HepG2 (cell line): Measurements from ENCODE around the gene SIRT6. TPM values are rescaled to one million over a fixed set of nuclear protein-coding genes. Genes with fewer than 3 reads are reported as not detected.

Source experiments
- HOXA9 ChIP-seq: sonication (generic); formaldehyde crosslinking; IDR thresholded peaks from 2 replicates; pipeline ENCODE4 v1.8.1; 2022; ENCODE audit warnings: missing genetic modification reagents, mild to moderate bottlenecking, moderate library complexity, borderline replicate concordance
- JARID2 ChIP-seq: sonication (generic); formaldehyde crosslinking; IDR thresholded peaks from 2 replicates; pipeline ENCODE4 v1.8.1; 2023; ENCODE audit warnings: missing genetic modification reagents, inconsistent platforms; ENCODE audit not compliant: insufficient replicate concordance
- MAZ ChIP-seq, 2 experiments: sonication (generic) in 1 of 2; formaldehyde crosslinking in 1 of 2; IDR thresholded peaks; 2 replicates each; pipeline versions ENCODE4 v1.5.0 to v1.6.1; 2012 to 2020; ENCODE audit warnings: low read depth in 2 of 2, mild to moderate bottlenecking in 2 of 2, borderline replicate concordance in 1 of 2, improper control_type of control experiment in 1 of 2, low read length in 1 of 2, missing genetic modification reagents in 1 of 2, moderate library complexity in 1 of 2
- MXI1 ChIP-seq: IDR thresholded peaks from 3 replicates; pipeline ENCODE4 v1.6.1; 2012; ENCODE audit warnings: low read depth, low read length, inconsistent platforms, borderline replicate concordance
- NCOR1 ChIP-seq: fragments of 200-600 bp; sonication (generic); IDR thresholded peaks from 2 replicates; pipeline ENCODE4 v1.7.0; 2017; ENCODE audit warnings: antibody characterized with exemption, low read length, borderline replicate concordance
- NFIC ChIP-seq: IDR thresholded peaks from 2 replicates; pipeline ENCODE4 v1.6.1; 2012; ENCODE audit warnings: mild to moderate bottlenecking, low read length, inconsistent platforms
- NR2F2 ChIP-seq: IDR thresholded peaks from 2 replicates; pipeline ENCODE4 v1.6.1; 2012; ENCODE audit warnings: low read depth, inconsistent platforms, borderline replicate concordance
- REPIN1 ChIP-seq: sonication (generic); formaldehyde crosslinking; IDR thresholded peaks from 2 replicates; pipeline ENCODE4 v1.8.0; 2022; ENCODE audit warnings: missing genetic modification reagents, low read depth, mild to moderate bottlenecking, borderline replicate concordance
- ZBTB20 ChIP-seq: sonication (generic); formaldehyde crosslinking; IDR thresholded peaks from 2 replicates; pipeline ENCODE4 v1.8.1; 2023; ENCODE audit warnings: missing genetic modification reagents, low read depth, mild to moderate bottlenecking, borderline replicate concordance
- ZNF317 ChIP-seq: sonication (generic); formaldehyde crosslinking; IDR thresholded peaks from 2 replicates; pipeline ENCODE4 v1.5.0; 2020; ENCODE audit warnings: mild to moderate bottlenecking, missing genetic modification reagents
- ZNF354B ChIP-seq: sonication (generic); formaldehyde crosslinking; IDR thresholded peaks from 2 replicates; pipeline ENCODE4 v1.8.0; 2022; ENCODE audit warnings: mild to moderate bottlenecking, missing genetic modification reagents
- ZNF737 ChIP-seq: sonication (generic); formaldehyde crosslinking; IDR thresholded peaks from 2 replicates; pipeline ENCODE4 v1.5.0; 2020; ENCODE audit warnings: missing genetic modification reagents, mild to moderate bottlenecking, borderline replicate concordance
- polyA plus RNA-seq, 8 experiments: library from polyadenylated mRNA; depleted of rRNA in 3 of 8; stranded (reverse) in 7 of 8; unstranded in 1 of 8; fragments of >200 nt; fragmentation: Illumina TruSeq in 4 of 8; extraction: Trizol in 4 of 8; gene quantifications; 2 replicates each; pipeline versions ENCODE4 v1.2.1 to v1.2.3, GENCODE V29; 2011 to 2016; ENCODE audit warnings: low read depth in 4 of 8, missing spikeins in 1 of 8, mixed read lengths in 1 of 8; ENCODE audit not compliant: insufficient read depth in 1 of 8
- total RNA-seq, 5 experiments: library from RNA; depleted of rRNA; stranded (reverse); fragments of >200 nt; fragmentation: Illumina TruSeq; extraction: Trizol; gene quantifications; 2 replicates each; pipeline ENCODE4 v1.2.3, GENCODE V29; 2016; ENCODE audit warnings: low read depth in 1 of 5
- TF ChIP-seq, protein P1 (sequence below): sonication (generic); formaldehyde crosslinking; IDR thresholded peaks from 2 replicates; pipeline ENCODE4 v1.4.0; 2020; ENCODE audit warnings: missing genetic modification reagents
- TF ChIP-seq, protein P2 (sequence below): sonication (generic); formaldehyde crosslinking; IDR thresholded peaks from 2 replicates; pipeline ENCODE4 v1.8.0; 2022; ENCODE audit warnings: low read depth, missing genetic modification reagents
- TF ChIP-seq, protein P3 (sequence below): IDR thresholded peaks from 2 replicates; pipeline ENCODE4 v1.6.1; 2016; ENCODE audit warnings: control low read depth
- TF ChIP-seq, protein P4 (sequence below): sonication (generic); formaldehyde crosslinking; IDR thresholded peaks from 2 replicates; pipeline ENCODE4 v1.9.0; 2022; ENCODE audit warnings: low read depth, missing genetic modification reagents

SIRT6 gene
- total and polyA plus RNA-seq, 2 of the 13 experiments (the other 11 are each of a cell fraction or from before 2014, with no cell fraction given): 11.0 to 18.4 TPM

DNA sequence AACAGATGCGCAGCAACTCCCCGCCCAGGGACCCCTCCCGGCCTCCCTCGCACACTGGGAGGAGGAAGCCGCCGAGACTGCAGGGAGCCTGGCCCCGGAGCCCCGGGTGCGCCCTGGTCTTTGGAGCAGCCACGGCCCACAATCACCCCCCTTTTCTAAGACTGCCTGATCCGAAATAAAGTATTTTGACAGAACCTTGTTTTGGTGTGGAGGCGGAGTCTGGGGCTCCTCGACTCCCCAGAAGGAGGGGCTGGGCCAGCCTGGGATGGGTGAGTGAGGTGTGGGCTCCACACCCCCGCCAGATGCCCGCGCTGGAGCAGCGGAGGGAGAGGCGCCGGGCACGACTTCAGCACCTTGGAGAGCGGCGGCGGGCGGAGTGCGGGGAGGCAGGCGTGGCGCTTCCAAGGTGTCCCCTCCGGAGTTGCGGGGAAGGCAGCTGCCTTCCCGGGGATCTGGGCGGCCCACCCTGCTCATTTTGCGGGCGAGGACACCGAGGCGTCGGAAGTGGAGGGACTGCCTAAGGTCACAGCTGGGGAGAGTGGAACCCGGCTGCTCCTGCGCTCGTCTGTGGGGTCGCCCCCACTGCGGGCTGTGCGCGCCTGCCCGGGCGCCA, 9.4 kb downstream of the SIRT6 start (continued):
- TF ChIP-seq, protein P1, sequence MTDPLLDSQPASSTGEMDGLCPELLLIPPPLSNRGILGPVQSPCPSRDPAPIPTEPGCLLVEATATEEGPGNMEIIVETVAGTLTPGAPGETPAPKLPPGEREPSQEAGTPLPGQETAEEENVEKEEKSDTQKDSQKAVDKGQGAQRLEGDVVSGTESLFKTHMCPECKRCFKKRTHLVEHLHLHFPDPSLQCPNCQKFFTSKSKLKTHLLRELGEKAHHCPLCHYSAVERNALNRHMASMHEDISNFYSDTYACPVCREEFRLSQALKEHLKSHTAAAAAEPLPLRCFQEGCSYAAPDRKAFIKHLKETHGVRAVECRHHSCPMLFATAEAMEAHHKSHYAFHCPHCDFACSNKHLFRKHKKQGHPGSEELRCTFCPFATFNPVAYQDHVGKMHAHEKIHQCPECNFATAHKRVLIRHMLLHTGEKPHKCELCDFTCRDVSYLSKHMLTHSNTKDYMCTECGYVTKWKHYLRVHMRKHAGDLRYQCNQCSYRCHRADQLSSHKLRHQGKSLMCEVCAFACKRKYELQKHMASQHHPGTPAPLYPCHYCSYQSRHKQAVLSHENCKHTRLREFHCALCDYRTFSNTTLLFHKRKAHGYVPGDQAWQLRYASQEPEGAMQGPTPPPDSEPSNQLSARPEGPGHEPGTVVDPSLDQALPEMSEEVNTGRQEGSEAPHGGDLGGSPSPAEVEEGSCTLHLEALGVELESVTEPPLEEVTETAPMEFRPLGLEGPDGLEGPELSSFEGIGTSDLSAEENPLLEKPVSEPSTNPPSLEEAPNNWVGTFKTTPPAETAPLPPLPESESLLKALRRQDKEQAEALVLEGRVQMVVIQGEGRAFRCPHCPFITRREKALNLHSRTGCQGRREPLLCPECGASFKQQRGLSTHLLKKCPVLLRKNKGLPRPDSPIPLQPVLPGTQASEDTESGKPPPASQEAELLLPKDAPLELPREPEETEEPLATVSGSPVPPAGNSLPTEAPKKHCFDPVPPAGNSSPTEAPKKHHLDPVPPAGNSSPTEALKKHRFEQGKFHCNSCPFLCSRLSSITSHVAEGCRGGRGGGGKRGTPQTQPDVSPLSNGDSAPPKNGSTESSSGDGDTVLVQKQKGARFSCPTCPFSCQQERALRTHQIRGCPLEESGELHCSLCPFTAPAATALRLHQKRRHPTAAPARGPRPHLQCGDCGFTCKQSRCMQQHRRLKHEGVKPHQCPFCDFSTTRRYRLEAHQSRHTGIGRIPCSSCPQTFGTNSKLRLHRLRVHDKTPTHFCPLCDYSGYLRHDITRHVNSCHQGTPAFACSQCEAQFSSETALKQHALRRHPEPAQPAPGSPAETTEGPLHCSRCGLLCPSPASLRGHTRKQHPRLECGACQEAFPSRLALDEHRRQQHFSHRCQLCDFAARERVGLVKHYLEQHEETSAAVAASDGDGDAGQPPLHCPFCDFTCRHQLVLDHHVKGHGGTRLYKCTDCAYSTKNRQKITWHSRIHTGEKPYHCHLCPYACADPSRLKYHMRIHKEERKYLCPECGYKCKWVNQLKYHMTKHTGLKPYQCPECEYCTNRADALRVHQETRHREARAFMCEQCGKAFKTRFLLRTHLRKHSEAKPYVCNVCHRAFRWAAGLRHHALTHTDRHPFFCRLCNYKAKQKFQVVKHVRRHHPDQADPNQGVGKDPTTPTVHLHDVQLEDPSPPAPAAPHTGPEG: peak; percentile 40; the same call in 1 of the 2 replicates
- TF ChIP-seq ZNF354B (CRISPR knock-in tag) (no peak), MAZ (IDR thresholded peaks at IDR 0.05; ENCODE audit: borderline replicate concordance, low read depth, low read length) (peak; percentile 29; the same call in 1 of the 2 replicates), MAZ (CRISPR knock-in tag; IDR thresholded peaks at IDR 0.05; ENCODE audit: low read depth) (peak; percentile 52; the same call in 1 of the 2 replicates), ZNF737 (CRISPR knock-in tag) (no peak), NFIC (no peak), REPIN1 (CRISPR knock-in tag) (peak; percentile 58; the same call in 1 of the 2 replicates), NR2F2 (no peak), MXI1 (peak; percentile 69; the same call in 1 of the 3 replicates), ZNF317 (CRISPR knock-in tag) (0 out of 2 replicates have a peak, but pooled peaks have one; percentile 25), HOXA9 (CRISPR knock-in tag) (no peak), NCOR1 (no peak), JARID2 (CRISPR knock-in tag) (no peak), ZBTB20 (CRISPR knock-in tag) (0 out of 2 replicates have a peak, but pooled peaks have one; percentile 57)
- TF ChIP-seq, protein P2, sequence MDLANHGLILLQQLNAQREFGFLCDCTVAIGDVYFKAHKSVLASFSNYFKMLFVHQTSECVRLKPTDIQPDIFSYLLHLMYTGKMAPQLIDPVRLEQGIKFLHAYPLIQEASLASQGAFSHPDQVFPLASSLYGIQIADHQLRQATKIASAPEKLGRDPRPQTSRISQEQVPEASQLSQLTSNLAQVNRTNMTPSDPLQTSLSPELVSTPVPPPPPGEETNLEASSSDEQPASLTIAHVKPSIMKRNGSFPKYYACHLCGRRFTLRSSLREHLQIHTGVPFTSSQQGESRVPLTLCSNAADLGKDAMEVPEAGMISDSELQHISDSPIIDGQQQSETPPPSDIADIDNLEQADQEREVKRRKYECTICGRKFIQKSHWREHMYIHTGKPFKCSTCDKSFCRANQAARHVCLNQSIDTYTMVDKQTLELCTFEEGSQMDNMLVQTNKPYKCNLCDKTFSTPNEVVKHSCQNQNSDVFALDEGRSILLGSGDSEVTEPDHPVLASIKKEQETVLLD: 0 out of 2 replicates have a peak, but pooled peaks have one; percentile 25
- TF ChIP-seq, protein P3, sequence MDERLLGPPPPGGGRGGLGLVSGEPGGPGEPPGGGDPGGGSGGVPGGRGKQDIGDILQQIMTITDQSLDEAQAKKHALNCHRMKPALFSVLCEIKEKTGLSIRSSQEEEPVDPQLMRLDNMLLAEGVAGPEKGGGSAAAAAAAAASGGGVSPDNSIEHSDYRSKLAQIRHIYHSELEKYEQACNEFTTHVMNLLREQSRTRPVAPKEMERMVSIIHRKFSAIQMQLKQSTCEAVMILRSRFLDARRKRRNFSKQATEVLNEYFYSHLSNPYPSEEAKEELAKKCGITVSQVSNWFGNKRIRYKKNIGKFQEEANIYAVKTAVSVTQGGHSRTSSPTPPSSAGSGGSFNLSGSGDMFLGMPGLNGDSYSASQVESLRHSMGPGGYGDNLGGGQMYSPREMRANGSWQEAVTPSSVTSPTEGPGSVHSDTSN (CRISPR knock-in tag): no peak
- TF ChIP-seq, protein P4, sequence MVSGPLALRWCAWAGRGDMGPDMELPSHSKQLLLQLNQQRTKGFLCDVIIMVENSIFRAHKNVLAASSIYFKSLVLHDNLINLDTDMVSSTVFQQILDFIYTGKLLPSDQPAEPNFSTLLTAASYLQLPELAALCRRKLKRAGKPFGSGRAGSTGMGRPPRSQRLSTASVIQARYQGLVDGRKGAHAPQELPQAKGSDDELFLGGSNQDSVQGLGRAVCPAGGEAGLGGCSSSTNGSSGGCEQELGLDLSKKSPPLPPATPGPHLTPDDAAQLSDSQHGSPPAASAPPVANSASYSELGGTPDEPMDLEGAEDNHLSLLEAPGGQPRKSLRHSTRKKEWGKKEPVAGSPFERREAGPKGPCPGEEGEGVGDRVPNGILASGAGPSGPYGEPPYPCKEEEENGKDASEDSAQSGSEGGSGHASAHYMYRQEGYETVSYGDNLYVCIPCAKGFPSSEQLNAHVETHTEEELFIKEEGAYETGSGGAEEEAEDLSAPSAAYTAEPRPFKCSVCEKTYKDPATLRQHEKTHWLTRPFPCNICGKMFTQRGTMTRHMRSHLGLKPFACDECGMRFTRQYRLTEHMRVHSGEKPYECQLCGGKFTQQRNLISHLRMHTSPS (CRISPR knock-in tag): no peak
